ENCODE measurements around the gene HNRNPA1L2. TPM values are rescaled to one million over a fixed set of nuclear protein-coding genes. Genes with fewer than 3 reads are reported as not detected.

Gene HNRNPA1L2
- 0.93 and 1.5 TPM in 2 replicates for total RNA-seq

GRCh38 chr13:52642131-52642530, at the start of gene HNRNPA1L2:
HNRNPA1L2 (plus strand) TSS chr13:52642431; CDS start chr13:52642493, 62 bp downstream.

DNA sequence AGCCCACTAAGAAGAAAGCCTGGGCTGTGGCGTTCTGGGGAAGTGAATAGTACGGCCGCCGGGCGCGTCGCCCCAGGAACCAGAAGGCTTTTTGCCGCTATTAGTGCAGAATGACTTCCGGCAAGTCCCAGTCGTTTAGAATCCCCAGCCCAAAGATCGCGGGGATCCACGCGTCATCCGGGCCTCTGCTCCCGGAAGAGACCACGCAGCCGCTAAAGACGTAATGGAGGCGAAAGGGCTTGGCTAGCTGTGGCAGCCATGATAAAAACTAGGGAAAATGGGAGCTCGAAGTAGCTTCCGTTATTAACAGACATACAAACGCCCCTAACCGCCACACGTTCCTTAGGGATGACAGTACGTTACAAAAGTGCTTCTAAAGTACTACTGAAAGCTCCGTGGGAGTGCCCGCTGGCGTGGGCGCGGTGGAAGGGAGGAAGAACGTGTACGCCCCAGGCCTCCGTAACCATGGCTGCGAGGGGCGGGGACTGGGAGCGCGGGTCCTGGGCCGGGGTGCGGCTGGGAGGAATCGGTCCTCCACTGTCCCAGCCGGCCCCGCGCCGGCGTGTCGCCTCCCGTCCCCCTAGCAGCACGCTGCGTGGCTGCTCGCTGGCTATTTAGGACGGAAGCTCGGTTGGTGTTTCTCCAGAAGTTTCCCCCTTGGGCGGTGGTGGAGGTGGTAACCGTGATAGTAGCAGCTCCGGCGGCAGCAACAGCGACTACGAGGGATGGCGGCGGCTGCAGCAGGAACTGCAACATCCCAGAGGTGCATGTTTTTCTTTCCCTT, 10.2 kb downstream of the HNRNPA1L2 start, which contains the start of gene SUGT1:
Gene SUGT1 (plus strand): TSS at position 641 of the 784 bp plus-strand sequence. CDS start 85 bp downstream, at position 726.

Other genes with a start within 250 kb of the HNRNPA1L2 start
- gene THSD1, start 236.3 kb upstream of the HNRNPA1L2 start, total RNA-seq: 6.7 and 8.1 TPM in 2 replicates
- gene VPS36, start 191.8 kb upstream of the HNRNPA1L2 start, total RNA-seq: 19.3 and 26.3 TPM in 2 replicates
- 10.5 and 11.5 TPM in 2 replicates for gene CKAP2, start 187.0 kb upstream of the HNRNPA1L2 start, total RNA-seq
- gene SUGT1, start 10.4 kb downstream of the HNRNPA1L2 start, total RNA-seq: 37.7 and 38.9 TPM in 2 replicates
- not detected in 2 replicates for gene CNMD, start 97.4 kb downstream of the HNRNPA1L2 start, total RNA-seq
- gene PCDH8, start 206.2 kb downstream of the HNRNPA1L2 start, total RNA-seq: not detected in 2 replicates

Measured in cardiac ventricle fibroblast (primary cell).